Esophagus mucosa (tissue), 1 donor: ENCODE results near the gene DDX1. TPM values are rescaled to one million over a fixed set of nuclear protein-coding genes. Genes with fewer than 3 reads are reported as not detected.
"Not testable (repeated sequence)": the region's sequence is repeated elsewhere in the genome, so short reads cannot be mapped to it uniquely, and the experiment has no call there.

Experiments
- ATAC-seq: fragments of 200-7000 bp; cut with Tn5 transposase; one replicate; pipeline ENCODE4 v1.9.1; 2020
- total RNA-seq: library from RNA; stranded (reverse); gene quantifications from one replicate; pipeline ENCODE4 v1.2.4, GENCODE V29; 2023
- donor health status: DM: yes; HTN: yes; CAD: no.

Gene DDX1
- 63.5 TPM for total RNA-seq

DNA sequence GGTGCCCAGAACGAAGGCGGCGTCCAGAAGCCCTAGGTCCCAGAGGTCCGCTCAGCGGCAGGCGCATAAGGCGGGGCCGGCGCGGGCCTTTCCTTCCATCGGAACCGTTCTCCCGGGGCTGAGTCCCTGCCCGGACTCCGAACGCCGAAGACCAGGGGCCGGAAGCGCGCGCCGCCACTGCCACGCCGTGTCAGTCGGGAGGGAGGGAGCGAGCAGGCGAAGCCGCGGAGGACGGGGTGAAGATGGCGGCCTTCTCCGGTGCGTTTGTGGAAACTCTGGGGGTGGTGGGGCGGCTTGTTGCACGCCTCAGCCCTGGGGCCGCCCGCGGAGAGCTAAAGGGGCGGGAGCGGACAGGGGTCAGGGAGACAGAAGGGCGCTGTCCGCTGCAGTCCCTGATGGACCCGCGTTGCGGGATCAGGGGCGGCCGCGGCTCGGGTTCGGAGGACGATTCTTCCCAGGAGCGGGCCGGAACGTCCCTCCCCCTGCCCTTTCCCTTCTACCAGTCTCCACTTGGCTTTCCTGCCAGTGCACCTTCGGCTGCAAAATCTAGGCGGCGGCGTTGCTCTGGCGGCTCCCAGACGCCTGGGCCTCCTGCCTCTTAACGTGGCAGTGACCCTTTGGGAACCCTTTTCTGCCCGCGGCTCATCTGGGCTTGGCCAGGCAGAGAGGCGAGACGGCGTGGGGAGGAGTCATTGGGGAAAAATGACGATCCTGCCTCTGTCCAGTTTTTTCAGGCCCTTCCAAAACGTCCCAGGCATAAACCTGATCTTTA lies at the start of gene DDX1:
TSS of gene DDX1 (plus strand) at position 177 of the 772 bp plus-strand sequence. CDS start at position 243, 66 bp downstream.
- ATAC-seq, result peak; percentile 98

- not testable (repeated sequence) for ATAC-seq
Observed at GRCh38 chr2:15542269-15542668, 49.4 kb upstream of the DDX1 start.

DNA sequence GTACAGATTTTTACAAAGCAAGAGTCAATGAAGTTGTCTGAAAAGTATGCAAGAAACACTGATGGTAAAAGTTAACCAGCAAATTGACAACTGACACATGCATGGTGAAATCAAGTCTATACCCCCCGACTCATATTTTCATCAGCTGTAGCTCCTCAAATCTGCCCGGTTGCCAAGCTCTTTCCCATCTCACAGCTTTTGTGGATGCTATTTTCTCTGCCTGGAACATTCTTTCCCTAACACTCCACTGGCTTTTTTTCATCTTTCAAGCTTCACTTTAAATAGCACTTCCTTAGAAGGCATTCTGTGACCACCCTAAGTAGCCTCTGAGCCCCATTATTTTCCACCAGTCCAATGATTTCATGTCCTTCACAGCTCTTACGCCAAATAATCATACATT lies 48.6 kb upstream of the DDX1 start:
- ATAC-seq, result no peak

- no peak for ATAC-seq
Observed at GRCh38 chr2:15543541-15543940, 48.1 kb upstream of the DDX1 start.

DNA sequence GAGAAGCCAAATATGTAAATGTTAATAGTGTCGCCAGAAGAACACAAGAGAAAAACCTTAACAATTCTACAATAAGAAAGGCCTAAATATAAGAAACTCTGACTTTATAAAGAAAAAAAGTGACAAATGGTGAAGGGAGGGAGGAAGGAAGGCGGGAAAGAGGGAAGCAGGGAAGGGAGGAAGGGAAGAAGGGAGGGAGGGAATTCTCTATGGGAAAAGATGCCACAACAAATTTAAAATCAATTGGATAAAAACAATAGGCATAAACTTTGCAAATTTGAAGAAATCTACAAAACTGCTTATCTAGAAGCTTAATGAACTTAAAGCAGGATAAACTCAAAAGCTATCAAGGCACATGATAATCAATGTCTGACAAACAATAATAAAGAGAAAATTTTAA lies 47.4 kb upstream of the DDX1 start:
- no peak for ATAC-seq

GRCh38 chr2:15546297-15547098 lies 45.2 kb upstream of the DDX1 start:
- ATAC-seq, result no peak

DNA sequence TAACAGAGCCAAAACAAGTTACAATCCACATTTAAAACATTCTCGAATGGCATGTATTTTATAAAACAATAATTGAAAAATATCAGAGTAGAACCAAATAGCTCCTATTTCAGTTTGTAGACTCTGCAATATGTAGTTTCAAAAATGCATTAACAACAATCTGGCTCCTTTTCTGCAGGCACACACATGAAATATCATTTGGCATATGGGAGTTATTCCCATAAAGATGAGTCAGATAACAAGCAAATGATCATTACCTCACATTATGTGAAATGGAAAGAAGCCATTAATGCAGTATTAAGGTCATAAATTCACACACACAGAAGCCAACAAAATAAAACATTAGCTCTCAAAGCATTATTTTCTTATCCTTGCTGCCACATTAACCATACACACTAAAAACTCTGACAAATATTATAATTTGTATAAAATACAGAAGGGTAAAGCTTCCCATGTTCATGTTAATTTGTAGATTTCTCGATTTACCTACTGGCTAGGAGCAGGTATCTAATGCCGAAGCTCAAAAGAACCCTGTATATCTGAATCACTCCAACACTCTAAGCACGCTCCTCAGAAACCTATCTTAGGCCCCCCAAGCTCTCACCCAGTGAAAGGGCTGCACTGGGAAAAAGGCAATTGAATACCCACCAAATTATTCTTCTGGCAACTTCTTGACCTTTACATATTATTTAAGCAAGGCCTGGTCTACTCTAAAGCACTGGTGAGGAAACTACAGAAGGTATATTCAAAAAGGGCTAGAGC lies 44.4 kb upstream of the DDX1 start:
- ATAC-seq, result no peak

- ATAC-seq, result no peak
Observed at GRCh38 chr2:15548974-15549373, 42.7 kb upstream of the DDX1 start.

GRCh38 chr2:15553519-15553918 lies 38.1 kb upstream of the DDX1 start:
- no peak for ATAC-seq

GRCh38 chr2:15553951-15554350 lies 37.7 kb upstream of the DDX1 start:
- no peak for ATAC-seq

DNA sequence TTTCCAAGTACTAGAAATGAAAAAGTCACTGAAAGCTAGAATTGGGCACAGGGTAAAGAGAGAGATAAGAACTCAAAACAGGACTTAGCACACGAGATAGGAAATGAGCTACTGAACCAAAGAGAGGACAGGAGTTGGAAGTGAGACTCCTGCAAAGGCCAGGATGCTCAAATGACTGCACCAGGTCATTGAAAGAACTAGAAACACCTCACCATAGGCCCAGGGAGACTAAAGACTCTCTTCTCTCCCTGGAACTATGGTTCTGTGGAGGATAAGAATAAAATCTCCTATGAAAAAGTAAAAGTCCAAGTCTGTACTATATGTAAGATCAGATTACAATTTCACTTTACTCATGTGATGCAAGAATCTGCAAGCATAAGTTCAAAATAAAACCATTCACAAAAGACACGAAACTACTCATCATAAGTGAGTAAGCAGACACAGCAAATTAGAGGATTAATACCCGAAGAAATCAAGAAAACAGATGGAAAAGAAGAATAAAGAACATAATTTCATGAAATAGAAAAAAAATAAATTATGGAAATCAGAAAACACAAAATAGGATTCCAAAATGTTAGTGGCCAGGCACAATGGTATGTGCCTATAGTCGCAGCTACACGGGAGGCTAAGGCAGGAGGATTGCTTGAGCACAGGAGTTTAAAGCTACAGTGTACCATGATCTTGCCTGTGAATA lies 37.0 kb upstream of the DDX1 start:
- no peak for ATAC-seq

- no peak for ATAC-seq
Observed at GRCh38 chr2:15555760-15556193, 35.9 kb upstream of the DDX1 start.

DNA sequence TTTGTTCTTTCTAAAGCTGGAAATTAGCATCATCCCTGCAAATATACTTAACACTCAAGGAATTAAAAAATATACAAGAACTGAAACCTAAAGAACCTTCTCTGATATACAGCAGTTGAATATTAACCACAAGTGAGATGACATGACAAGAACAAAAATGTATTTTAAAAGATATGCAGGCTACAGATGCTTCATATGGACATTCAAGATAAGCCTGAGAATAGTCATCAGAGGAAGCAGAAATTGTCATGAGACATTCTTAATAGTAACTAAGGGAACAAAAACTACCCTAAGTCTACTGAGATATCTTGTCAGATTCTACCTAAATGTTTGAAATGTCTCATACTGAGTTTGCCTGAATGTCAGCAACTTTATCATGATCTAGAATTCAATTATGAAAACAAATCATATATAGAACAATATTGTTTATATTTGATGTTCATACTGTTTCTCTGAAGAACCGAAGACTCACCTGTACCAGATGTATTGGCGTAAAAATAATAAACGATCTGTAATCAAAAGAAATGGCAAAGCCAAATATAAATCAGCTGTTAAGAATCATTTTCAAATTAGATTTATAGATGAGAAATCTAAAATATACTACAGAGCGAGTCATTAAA lies 35.2 kb upstream of the DDX1 start:
- no peak for ATAC-seq

DNA sequence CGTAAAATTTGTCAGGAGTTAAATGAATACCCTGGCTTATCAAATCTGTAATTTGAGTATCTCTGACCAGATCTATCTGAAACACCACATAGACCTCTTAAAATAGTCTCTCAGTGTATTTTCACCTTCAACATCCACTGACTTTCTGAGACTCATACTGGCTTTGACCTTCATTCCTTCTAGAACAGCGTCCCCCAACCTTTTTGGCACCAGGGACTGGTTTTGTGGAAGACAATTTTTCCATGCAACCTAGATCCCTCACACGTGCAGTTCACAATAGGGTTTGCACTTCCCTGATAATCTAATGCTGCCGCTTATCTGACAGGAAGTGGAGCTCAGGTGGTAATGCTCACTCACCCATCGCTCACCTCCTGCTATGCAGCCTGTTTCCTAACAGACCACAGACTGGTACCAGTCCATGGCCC lies 33.8 kb upstream of the DDX1 start:
- no peak for ATAC-seq

DNA sequence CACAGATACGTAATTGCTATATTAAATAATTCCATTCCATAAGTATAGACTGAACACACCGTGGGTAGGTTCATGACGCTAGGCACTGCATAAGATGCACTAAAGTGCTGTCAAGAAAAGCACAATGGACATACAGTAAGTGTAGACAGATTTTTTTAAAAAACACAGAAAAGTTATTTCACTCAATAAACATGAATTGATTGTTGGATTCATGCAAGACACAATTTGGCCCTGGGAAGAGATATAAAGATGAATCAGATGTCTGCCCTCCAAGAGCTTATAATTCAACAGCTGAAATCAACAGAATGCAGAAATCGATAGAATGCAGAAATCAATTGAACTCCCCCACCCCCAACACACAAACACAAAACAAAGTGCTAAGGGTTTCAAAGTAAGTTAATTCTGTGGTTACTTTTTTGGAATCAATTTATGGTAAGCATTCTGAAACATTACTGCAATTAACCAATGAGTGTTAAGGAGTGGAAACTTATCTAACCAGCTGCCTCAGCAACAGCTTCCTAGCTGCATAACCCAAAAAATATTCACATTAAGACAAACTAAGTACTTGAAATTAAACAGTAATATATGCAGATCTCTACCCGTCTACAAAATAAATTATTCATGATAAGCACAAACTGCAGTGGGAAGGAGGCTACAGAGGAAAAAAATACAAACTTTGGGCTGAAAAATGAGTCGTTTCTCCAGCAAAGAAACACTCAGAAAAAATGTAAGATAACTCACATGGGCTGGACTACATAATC lies 32.1 kb upstream of the DDX1 start:
- ATAC-seq, result no peak

GRCh38 chr2:15560140-15560987 lies 31.3 kb upstream of the DDX1 start:
- ATAC-seq, result peak; percentile 36

GRCh38 chr2:15560988-15561573 lies 30.6 kb upstream of the DDX1 start, which contains the start of gene NBAS:
TSS of gene NBAS (minus strand) at chr2:15561334. CDS start at chr2:15561304, 30 bp downstream.
- ATAC-seq, result peak; percentile 94

GRCh38 chr2:15561574-15562344 lies 29.9 kb upstream of the DDX1 start:
- peak; percentile 38 for ATAC-seq
